Measurements from ENCODE around the gene BMP5.

The BMP5 gene

GRCh38 chr6:55892749-55893357 lies 17.5 kb upstream of the BMP5 start:
- TF ChIP-seq CTCF (IDR thresholded peaks at IDR 0.05; ENCODE audit: extremely low read depth, missing control alignments): no peak
- DNase-seq (ENCODE audit: low spot score): no peak

- no peak for DNase-seq (ENCODE audit: low spot score)
- TF ChIP-seq CTCF (IDR thresholded peaks at IDR 0.05; ENCODE audit: extremely low read depth, missing control alignments): no peak
Observed at GRCh38 chr6:55888917-55889316, 13.5 kb upstream of the BMP5 start.

DNA sequence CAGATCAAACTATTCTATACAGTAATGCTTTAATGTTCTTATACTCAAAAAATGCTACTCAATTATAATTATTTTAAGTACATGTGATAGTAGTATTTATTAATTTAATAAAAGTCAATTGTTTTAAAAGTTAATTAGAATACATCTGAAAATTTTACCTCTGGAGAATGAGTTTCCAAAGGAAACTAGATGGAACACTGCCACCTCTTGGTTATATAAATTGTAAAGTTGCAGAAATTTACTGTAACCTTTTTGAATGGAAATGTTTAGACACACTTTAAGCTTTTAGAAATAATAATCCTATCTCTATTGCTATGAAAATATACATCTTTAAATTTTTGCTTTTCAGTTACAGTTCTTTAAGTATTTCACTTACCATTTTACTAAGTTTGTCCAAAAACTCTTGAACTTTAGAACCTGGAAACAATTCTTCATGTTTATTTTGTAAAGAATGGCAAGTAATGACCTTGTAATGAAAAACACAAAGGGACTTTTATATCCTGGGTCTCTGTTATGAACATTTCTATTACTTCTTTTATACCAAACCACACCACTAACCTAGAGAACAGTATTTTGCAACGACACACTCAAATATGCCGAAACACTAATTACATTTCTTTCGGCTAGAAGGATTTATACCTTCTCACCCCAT lies 10.9 kb upstream of the BMP5 start:
- no peak for TF ChIP-seq CTCF (IDR thresholded peaks at IDR 0.05; ENCODE audit: extremely low read depth, missing control alignments)
- no peak for DNase-seq (ENCODE audit: low spot score)

DNA sequence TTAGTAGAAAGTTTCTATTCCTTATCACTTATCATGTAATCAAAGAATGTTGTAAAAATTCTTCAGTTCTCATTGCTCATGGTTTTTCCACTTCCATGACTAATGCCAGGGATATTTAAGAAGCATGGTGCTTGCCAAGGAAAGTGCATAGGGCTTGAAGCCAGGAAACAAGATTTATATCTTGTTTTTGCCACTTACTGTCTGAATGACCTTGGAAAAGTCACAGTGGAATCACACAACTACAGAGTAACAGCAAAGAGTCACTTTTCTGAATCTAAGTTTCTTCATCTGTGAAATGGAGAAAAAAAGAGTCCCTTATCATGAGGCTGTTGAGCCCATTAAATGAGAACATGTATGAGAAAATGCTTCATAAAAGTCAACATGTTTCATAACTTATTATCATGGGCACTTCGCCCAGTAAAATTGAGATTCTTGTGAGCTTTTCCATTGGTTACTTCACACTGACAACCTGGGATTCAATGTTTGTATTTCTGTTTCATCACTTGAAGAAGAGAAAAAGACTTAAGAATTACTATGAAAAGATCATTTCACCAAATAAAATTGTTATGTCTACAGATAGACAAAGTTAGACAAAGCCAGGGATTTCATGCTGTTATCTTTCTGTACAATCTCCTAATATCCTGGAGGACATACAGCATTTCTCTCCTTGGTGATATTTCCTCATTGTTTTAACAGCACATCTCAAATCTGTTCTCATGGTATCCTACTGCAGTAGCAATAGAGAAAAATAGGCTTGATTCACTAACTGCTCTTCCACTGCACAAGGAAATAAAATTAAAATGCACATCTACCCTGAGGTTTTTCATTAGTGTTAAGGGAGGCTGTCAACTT lies 7.6 kb upstream of the BMP5 start:
- TF ChIP-seq CTCF (IDR thresholded peaks at IDR 0.05; ENCODE audit: extremely low read depth, missing control alignments): no peak
- DNase-seq (ENCODE audit: low spot score): no peak

- no peak for DNase-seq (ENCODE audit: low spot score)
- no peak for TF ChIP-seq CTCF (IDR thresholded peaks at IDR 0.05; ENCODE audit: extremely low read depth, missing control alignments)
Observed at GRCh38 chr6:55877283-55877682, 1.9 kb upstream of the BMP5 start.

- no peak for TF ChIP-seq CTCF (IDR thresholded peaks at IDR 0.05; ENCODE audit: extremely low read depth, missing control alignments)
- DNase-seq (ENCODE audit: low spot score): no peak
Observed at GRCh38 chr6:55874316-55874715, 1.1 kb downstream of the BMP5 start.

DNA sequence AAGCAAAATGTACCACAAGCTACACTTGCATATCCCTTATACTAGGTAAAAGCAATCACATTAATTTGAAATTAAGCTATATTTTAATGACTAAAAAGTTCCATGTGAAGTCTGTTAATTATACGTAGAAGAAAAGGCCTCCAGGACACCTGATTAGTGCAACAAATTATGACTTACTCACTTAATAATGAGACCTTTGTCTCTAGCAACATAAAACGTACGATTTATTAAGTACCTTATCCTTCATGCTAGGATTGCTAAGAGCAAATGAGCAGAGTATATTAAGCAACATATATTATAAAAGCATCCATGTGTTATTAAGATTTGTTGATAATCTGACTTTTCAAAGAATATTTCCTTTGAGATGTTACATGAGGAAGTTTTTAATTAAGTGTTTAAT lies 2.5 kb downstream of the BMP5 start:
- no peak for DNase-seq (ENCODE audit: low spot score)
- TF ChIP-seq CTCF (IDR thresholded peaks at IDR 0.05; ENCODE audit: extremely low read depth, missing control alignments): no peak

Measured in GM20000 (cell line).